LNCaP clone FGC (cell line): Measurements from ENCODE around the gene COQ5.

Experiments
- DNase-seq: peaks from one replicate; pipeline ENCODE4 v3.0.0-alpha.2; 2011; ENCODE audit warnings: low read depth
- H3K4me3 ChIP-seq: 2 replicates; pipeline ENCODE4 v1.5.1; 2011; ENCODE audit warnings: mild to moderate bottlenecking, low read depth, low read length, control low read depth
- CTCF ChIP-seq: IDR thresholded peaks from 2 replicates; pipeline ENCODE4 v1.5.1; 2012; ENCODE audit warnings: mild to moderate bottlenecking; ENCODE audit not compliant: control insufficient read depth, insufficient read depth; ENCODE audit errors: extremely low read depth

COQ5 gene

DNA sequence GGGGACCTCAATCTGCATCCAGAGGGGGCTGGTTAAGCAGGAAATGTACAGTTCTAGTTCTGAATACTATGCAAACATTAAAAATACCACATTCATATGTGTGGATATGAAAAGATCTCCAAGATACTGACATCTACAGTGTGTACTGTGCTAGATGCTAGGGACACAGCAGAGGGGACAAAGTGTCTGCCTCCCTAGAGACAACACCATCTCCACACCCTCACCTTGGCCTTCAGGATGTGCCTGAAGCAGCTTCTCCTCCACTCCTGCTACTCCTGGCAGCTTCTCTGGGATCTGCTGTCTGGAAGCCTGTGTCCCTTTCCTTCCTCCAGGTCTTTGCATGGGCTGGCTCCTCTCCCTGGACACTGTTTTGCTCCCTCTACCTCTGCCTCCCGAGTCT is 48.7 kb downstream of the COQ5 start:
- DNase-seq: no peak
- no peak for TF ChIP-seq CTCF
- H3K4me3 ChIP-seq: no peak overlapping the region

- H3K4me3 ChIP-seq: no peak overlapping the region
- DNase-seq: no peak
- no peak for TF ChIP-seq CTCF
These were observed 49.5 kb downstream of the COQ5 start for GRCh38 chr12:120479458-120479857.

GRCh38 chr12:120475643-120476042 is 53.3 kb downstream of the COQ5 start:
- TF ChIP-seq CTCF: no peak
- no peak overlapping the region for H3K4me3 ChIP-seq
- no peak for DNase-seq

GRCh38 chr12:120474616-120474960 is 54.4 kb downstream of the COQ5 start:
- H3K4me3 ChIP-seq: peak overlapping the region; percentile 30

DNA sequence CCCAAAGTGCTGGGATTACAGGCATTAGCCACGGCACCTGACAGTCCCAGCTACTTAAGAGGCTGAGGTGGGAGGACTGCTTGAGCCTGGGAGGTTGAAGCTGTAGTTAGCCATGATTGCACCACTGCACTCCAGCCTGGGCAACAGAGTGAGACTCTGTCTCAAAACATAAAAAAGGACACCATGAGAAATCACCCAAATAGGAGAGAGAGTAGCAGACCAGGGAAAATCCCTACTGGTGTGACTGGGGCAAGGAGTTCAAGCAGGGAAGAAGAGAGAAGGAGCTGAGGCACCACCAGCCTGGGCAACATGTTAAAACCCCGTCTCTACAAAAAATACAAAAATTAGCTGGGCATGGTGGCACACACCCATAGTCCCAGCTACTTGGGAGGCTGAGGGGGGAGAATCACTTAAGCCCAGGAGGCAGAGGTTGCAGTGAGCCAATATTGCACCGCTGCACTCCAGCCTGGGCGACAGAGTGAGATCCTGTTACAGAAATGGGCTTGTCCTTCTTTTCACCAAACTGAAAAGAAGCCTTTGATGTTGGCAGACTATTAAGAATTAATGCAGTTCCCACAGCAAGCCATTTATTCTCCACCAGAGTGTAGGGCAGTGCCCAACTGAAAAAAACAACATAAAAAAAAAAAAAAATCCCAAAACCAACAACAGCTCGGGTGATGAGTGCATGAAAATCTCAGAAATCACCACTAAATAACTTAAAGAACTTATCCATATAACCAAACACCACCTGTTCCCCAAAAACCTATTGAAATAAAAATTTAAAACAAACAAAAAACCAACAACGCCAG is 54.9 kb downstream of the COQ5 start:
- TF ChIP-seq CTCF: no peak
- peak overlapping the region; percentile 30 for H3K4me3 ChIP-seq
- no peak for DNase-seq

More at GRCh38 chr12:120474616-120474960, 54.4 kb downstream of the COQ5 start:
- DNase-seq: peak; percentile 87
- TF ChIP-seq CTCF: no peak

- no peak overlapping the region for H3K4me3 ChIP-seq
- no peak for TF ChIP-seq CTCF
- no peak for DNase-seq
These were observed 56.4 kb downstream of the COQ5 start for GRCh38 chr12:120472521-120472920.
